ENCODE data around the gene ACBD6.

Gene ACBD6

GRCh38 chr1:180244840-180245239, 257.5 kb downstream of the ACBD6 start:
- TF ChIP-seq CTCF (IDR thresholded peaks at IDR 0.05; ENCODE audit: low read depth, low read length): no peak
- no peaks in the 10 kb centered on the region for H3K27me3 ChIP-seq (ENCODE audit: insufficient read depth, low read depth, severe bottlenecking)
- no peak for DNase-seq
- H3K4me3 ChIP-seq (ENCODE audit: low read depth, low read length): no peak overlapping the region
- H3K36me3 ChIP-seq: no peaks in the 10 kb centered on the region
- H3K9me3 ChIP-seq (ENCODE audit: severe bottlenecking): no peaks in the 10 kb centered on the region
- no peak overlapping the region for H3K27ac ChIP-seq

- no peaks in the 10 kb centered on the region for H3K36me3 ChIP-seq
- H3K4me3 ChIP-seq (ENCODE audit: low read depth, low read length): no peak overlapping the region
- TF ChIP-seq CTCF (IDR thresholded peaks at IDR 0.05; ENCODE audit: low read depth, low read length): peak; percentile 63
- no peak overlapping the region for H3K27ac ChIP-seq
- peak; percentile 55 for DNase-seq
- no peaks in the 10 kb centered on the region for H3K27me3 ChIP-seq (ENCODE audit: insufficient read depth, low read depth, severe bottlenecking)
- no peaks in the 10 kb centered on the region for H3K9me3 ChIP-seq (ENCODE audit: severe bottlenecking)
Observed at GRCh38 chr1:180243517-180244221, 258.7 kb downstream of the ACBD6 start.

GRCh38 chr1:180241716-180242544, 260.4 kb downstream of the ACBD6 start:
- Histone ChIP-seq H3K27ac (no peak overlapping the region), H3K36me3 (no peaks in the 10 kb centered on the region), H3K4me3 (ENCODE audit: low read depth, low read length) (no peak overlapping the region), H3K27me3 (ENCODE audit: insufficient read depth, low read depth, severe bottlenecking) (no peaks in the 10 kb centered on the region), H3K9me3 (ENCODE audit: severe bottlenecking) (no peaks in the 10 kb centered on the region)
- TF ChIP-seq CTCF (IDR thresholded peaks at IDR 0.05; ENCODE audit: low read depth, low read length): no peak
- DNase-seq: no peak

- no peak for DNase-seq
- Histone ChIP-seq H3K36me3 (no peaks in the 10 kb centered on the region), H3K27me3 (ENCODE audit: insufficient read depth, low read depth, severe bottlenecking) (no peaks in the 10 kb centered on the region), H3K27ac (no peak overlapping the region), H3K4me3 (ENCODE audit: low read depth, low read length) (no peak overlapping the region), H3K9me3 (ENCODE audit: severe bottlenecking) (peaks cover 7% of the 10 kb centered on the region)
- TF ChIP-seq CTCF (IDR thresholded peaks at IDR 0.05; ENCODE audit: low read depth, low read length): no peak
Observed at GRCh38 chr1:180239145-180240096, 263.0 kb downstream of the ACBD6 start.

GRCh38 chr1:180238675-180239074, 263.7 kb downstream of the ACBD6 start:
- DNase-seq: no peak
- Histone ChIP-seq H3K27ac (no peak overlapping the region), H3K27me3 (ENCODE audit: insufficient read depth, low read depth, severe bottlenecking) (no peaks in the 10 kb centered on the region), H3K36me3 (no peaks in the 10 kb centered on the region), H3K9me3 (ENCODE audit: severe bottlenecking) (peaks cover 9% of the 10 kb centered on the region), H3K4me3 (ENCODE audit: low read depth, low read length) (no peak overlapping the region)
- no peak for TF ChIP-seq CTCF (IDR thresholded peaks at IDR 0.05; ENCODE audit: low read depth, low read length)

Measured in WERI-Rb-1 (cell line).